Panc1 (cell line): ENCODE results near the gene FZD7.

Source experiments
- POLR2AphosphoS5 ChIP-seq: IDR thresholded peaks from 2 replicates; pipeline ENCODE4 v1.6.1; 2012; ENCODE audit warnings: mild to moderate bottlenecking, low read depth, low read length, moderate library complexity
- SIN3A ChIP-seq: IDR thresholded peaks from 2 replicates; pipeline ENCODE4 v1.6.1; 2012; ENCODE audit warnings: low read depth, mild to moderate bottlenecking, low read length, moderate library complexity, borderline replicate concordance; ENCODE audit not compliant: insufficient read depth
- TCF7L2 ChIP-seq: IDR thresholded peaks from 2 replicates; pipeline ENCODE4 v1.6.1; 2011; ENCODE audit warnings: mild to moderate bottlenecking, low read depth, low read length, inconsistent platforms
- TF ChIP-seq, protein P1 (sequence below): fragments of 450-650 bp; IDR thresholded peaks from 2 replicates; pipeline ENCODE4 v1.5.1; 2017; ENCODE audit warnings: mild to moderate bottlenecking
- TF ChIP-seq, protein P2 (sequence below), 2 experiments: IDR thresholded peaks; 2 replicates each; pipeline ENCODE4 v1.6.1; 2011 to 2012; ENCODE audit warnings: low read depth in 2 of 2, control low read depth in 1 of 2, low read length in 1 of 2, mild to moderate bottlenecking in 1 of 2, moderate library complexity in 1 of 2; ENCODE audit not compliant: insufficient read depth in 1 of 2

DNA sequence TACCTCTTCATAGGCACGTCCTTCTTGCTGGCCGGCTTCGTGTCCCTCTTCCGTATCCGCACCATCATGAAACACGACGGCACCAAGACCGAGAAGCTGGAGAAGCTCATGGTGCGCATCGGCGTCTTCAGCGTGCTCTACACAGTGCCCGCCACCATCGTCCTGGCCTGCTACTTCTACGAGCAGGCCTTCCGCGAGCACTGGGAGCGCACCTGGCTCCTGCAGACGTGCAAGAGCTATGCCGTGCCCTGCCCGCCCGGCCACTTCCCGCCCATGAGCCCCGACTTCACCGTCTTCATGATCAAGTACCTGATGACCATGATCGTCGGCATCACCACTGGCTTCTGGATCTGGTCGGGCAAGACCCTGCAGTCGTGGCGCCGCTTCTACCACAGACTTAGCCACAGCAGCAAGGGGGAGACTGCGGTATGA is 2.3 kb downstream of the FZD7 start:
- TF ChIP-seq TCF7L2 (no peak), POLR2AphosphoS5 (no peak), SIN3A (no peak)
- TF ChIP-seq, protein P1, sequence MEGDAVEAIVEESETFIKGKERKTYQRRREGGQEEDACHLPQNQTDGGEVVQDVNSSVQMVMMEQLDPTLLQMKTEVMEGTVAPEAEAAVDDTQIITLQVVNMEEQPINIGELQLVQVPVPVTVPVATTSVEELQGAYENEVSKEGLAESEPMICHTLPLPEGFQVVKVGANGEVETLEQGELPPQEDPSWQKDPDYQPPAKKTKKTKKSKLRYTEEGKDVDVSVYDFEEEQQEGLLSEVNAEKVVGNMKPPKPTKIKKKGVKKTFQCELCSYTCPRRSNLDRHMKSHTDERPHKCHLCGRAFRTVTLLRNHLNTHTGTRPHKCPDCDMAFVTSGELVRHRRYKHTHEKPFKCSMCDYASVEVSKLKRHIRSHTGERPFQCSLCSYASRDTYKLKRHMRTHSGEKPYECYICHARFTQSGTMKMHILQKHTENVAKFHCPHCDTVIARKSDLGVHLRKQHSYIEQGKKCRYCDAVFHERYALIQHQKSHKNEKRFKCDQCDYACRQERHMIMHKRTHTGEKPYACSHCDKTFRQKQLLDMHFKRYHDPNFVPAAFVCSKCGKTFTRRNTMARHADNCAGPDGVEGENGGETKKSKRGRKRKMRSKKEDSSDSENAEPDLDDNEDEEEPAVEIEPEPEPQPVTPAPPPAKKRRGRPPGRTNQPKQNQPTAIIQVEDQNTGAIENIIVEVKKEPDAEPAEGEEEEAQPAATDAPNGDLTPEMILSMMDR: no peak
- TF ChIP-seq, protein P2, sequence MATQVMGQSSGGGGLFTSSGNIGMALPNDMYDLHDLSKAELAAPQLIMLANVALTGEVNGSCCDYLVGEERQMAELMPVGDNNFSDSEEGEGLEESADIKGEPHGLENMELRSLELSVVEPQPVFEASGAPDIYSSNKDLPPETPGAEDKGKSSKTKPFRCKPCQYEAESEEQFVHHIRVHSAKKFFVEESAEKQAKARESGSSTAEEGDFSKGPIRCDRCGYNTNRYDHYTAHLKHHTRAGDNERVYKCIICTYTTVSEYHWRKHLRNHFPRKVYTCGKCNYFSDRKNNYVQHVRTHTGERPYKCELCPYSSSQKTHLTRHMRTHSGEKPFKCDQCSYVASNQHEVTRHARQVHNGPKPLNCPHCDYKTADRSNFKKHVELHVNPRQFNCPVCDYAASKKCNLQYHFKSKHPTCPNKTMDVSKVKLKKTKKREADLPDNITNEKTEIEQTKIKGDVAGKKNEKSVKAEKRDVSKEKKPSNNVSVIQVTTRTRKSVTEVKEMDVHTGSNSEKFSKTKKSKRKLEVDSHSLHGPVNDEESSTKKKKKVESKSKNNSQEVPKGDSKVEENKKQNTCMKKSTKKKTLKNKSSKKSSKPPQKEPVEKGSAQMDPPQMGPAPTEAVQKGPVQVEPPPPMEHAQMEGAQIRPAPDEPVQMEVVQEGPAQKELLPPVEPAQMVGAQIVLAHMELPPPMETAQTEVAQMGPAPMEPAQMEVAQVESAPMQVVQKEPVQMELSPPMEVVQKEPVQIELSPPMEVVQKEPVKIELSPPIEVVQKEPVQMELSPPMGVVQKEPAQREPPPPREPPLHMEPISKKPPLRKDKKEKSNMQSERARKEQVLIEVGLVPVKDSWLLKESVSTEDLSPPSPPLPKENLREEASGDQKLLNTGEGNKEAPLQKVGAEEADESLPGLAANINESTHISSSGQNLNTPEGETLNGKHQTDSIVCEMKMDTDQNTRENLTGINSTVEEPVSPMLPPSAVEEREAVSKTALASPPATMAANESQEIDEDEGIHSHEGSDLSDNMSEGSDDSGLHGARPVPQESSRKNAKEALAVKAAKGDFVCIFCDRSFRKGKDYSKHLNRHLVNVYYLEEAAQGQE (IDR thresholded peaks at IDR 0.05; ENCODE audit: insufficient read depth in 1 of 2, low read depth in 2 of 2, low read length in 1 of 2): no peak
